SK-N-SH (cell line): Measurements from ENCODE around the gene HECW1.

Experiments
- EP300 ChIP-seq, 2 experiments: IDR thresholded peaks; 2 replicates each; pipeline versions ENCODE4 v1.4.0 to v1.6.1; 2012; ENCODE audit warnings: borderline replicate concordance in 1 of 2, low read depth in 1 of 2, low read length in 1 of 2
- GATA2 ChIP-seq: sonication (generic); formaldehyde crosslinking; IDR thresholded peaks from 2 replicates; pipeline ENCODE4 v1.5.0; 2020; ENCODE audit warnings: mild to moderate bottlenecking, missing genetic modification reagents
- TF ChIP-seq, protein P1 (sequence below): fragments of 200-600 bp; sonication (generic); IDR thresholded peaks from 2 replicates; pipeline ENCODE4 v1.6.1; 2017; ENCODE audit warnings: antibody characterized with exemption, mild to moderate bottlenecking, moderate library complexity
- TF ChIP-seq, protein P2 (sequence below): IDR thresholded peaks from 2 replicates; pipeline ENCODE4; 2012
- TF ChIP-seq, protein P3 (sequence below): fragments of 150-350 bp; IDR thresholded peaks from 2 replicates; pipeline ENCODE4 v1.6.1; 2017; ENCODE audit warnings: antibody characterized with exemption, low read length, low read depth, borderline replicate concordance

DNA sequence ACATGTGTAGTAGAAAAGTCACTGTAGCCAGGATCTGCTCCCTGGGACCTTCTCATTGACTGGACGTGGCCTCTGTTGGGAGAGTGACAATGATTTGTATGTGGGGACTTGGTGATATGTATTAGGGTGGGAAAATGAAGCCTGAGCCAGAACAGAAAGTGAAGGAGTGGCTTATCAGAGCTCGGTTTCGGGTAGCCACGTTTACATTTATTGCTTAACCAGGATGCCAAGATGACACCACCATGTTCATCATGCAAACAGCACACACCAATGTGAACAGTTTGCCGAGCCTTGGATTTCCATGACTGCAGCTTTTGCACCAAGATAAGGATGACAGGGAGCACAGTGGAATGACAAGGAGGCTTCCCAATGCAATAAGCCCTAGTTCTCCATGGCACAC, 357.7 kb downstream of the HECW1 start:
- TF ChIP-seq, protein P1, sequence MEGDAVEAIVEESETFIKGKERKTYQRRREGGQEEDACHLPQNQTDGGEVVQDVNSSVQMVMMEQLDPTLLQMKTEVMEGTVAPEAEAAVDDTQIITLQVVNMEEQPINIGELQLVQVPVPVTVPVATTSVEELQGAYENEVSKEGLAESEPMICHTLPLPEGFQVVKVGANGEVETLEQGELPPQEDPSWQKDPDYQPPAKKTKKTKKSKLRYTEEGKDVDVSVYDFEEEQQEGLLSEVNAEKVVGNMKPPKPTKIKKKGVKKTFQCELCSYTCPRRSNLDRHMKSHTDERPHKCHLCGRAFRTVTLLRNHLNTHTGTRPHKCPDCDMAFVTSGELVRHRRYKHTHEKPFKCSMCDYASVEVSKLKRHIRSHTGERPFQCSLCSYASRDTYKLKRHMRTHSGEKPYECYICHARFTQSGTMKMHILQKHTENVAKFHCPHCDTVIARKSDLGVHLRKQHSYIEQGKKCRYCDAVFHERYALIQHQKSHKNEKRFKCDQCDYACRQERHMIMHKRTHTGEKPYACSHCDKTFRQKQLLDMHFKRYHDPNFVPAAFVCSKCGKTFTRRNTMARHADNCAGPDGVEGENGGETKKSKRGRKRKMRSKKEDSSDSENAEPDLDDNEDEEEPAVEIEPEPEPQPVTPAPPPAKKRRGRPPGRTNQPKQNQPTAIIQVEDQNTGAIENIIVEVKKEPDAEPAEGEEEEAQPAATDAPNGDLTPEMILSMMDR: no peak
- TF ChIP-seq EP300 (IDR thresholded peaks at IDR 0.05; ENCODE audit: borderline replicate concordance in 1 of 2, low read depth in 1 of 2, low read length in 1 of 2) (no peak), GATA2 (no peak)
- TF ChIP-seq, protein P2, sequence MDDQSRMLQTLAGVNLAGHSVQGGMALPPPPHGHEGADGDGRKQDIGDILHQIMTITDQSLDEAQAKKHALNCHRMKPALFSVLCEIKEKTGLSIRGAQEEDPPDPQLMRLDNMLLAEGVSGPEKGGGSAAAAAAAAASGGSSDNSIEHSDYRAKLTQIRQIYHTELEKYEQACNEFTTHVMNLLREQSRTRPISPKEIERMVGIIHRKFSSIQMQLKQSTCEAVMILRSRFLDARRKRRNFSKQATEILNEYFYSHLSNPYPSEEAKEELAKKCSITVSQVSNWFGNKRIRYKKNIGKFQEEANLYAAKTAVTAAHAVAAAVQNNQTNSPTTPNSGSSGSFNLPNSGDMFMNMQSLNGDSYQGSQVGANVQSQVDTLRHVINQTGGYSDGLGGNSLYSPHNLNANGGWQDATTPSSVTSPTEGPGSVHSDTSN: no peak
- TF ChIP-seq, protein P3, sequence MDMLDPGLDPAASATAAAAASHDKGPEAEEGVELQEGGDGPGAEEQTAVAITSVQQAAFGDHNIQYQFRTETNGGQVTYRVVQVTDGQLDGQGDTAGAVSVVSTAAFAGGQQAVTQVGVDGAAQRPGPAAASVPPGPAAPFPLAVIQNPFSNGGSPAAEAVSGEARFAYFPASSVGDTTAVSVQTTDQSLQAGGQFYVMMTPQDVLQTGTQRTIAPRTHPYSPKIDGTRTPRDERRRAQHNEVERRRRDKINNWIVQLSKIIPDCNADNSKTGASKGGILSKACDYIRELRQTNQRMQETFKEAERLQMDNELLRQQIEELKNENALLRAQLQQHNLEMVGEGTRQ: no peak
